K562 (cell line): Measurements from ENCODE around the gene PIGX.

Source experiments
- CAMTA2 ChIP-seq: fragments of 250-450 bp; sonication (Bioruptor Pico); conservative IDR thresholded peaks from 2 replicates; pipeline ENCODE4 v1.5.1; 2022
- FOS ChIP-seq: IDR thresholded peaks from 3 replicates; pipeline ENCODE4 v1.6.1; 2011; ENCODE audit not compliant: insufficient read length; ENCODE audit errors: extremely low read depth
- HDAC6 ChIP-seq: IDR thresholded peaks from 2 replicates; pipeline ENCODE4 v1.6.1; 2012; ENCODE audit warnings: low read depth, mild to moderate bottlenecking, control low read depth, inconsistent platforms, low read length, moderate library complexity
- HNRNPH1 ChIP-seq: fragments of 200-400 bp; formaldehyde crosslinking; optimal IDR thresholded peaks from 2 replicates; pipeline ENCODE3; 2017; ENCODE audit warnings: low read depth, mild to moderate bottlenecking, low read length, moderate library complexity
- KLF13 ChIP-seq: fragments of 450-650 bp; IDR thresholded peaks from 2 replicates; pipeline ENCODE4 v1.6.1; 2016; ENCODE audit warnings: missing genetic modification characterization, low read depth, mild to moderate bottlenecking, missing compliant biosample characterization, moderate library complexity, borderline replicate concordance
- MEF2A ChIP-seq: IDR thresholded peaks from 2 replicates; pipeline ENCODE4 v1.6.1; 2011; ENCODE audit warnings: low read depth, mild to moderate bottlenecking, low read length, moderate library complexity; ENCODE audit not compliant: control insufficient read depth
- MXI1 ChIP-seq: IDR thresholded peaks from 2 replicates; pipeline ENCODE4 v1.6.1; 2011; ENCODE audit warnings: low read depth, mild to moderate bottlenecking, improper control_type of control experiment, low read length
- NFRKB ChIP-seq: fragments of 450-650 bp; IDR thresholded peaks from 2 replicates; pipeline ENCODE4 v1.6.1; 2016; ENCODE audit warnings: low read depth
- POLR2A ChIP-seq: fragments of 450-650 bp; conservative IDR thresholded peaks from 2 replicates; pipeline ENCODE4 v1.6.1; 2016
- POLR2AphosphoS5 ChIP-seq: IDR thresholded peaks from 2 replicates; pipeline ENCODE4 v1.6.1; 2011; ENCODE audit warnings: mild to moderate bottlenecking, low read depth, low read length, moderate library complexity; ENCODE audit not compliant: control insufficient read depth, insufficient read depth
- SMAD1 ChIP-seq: fragments of 150-350 bp; IDR thresholded peaks from 2 replicates; pipeline ENCODE4 v1.6.1; 2014; ENCODE audit warnings: low read length, low read depth; ENCODE audit not compliant: partially characterized antibody
- TF ChIP-seq, protein P1 (sequence below): fragments of 450-650 bp; IDR thresholded peaks from 2 replicates; pipeline ENCODE4 v1.6.1; 2014; ENCODE audit warnings: low read depth, mild to moderate bottlenecking, moderate library complexity, borderline replicate concordance
- TF ChIP-seq, protein P2 (sequence below): sonication (generic); formaldehyde crosslinking; IDR thresholded peaks from 2 replicates; pipeline ENCODE4 v1.8.1; 2022; ENCODE audit warnings: missing genetic modification reagents
- TF ChIP-seq, protein P3 (sequence below), 3 experiments: IDR thresholded peaks in 2 of 3; conservative IDR thresholded peaks in 1 of 3; 2 replicates each; pipeline ENCODE4 v1.5.1; 2011 to 2012; ENCODE audit warnings: low read length in 3 of 3, mild to moderate bottlenecking in 3 of 3, control low read depth in 2 of 3, improper control_type of control experiment in 1 of 3, inconsistent platforms in 1 of 3, low read depth in 1 of 3, mixed read lengths in 1 of 3, moderate library complexity in 1 of 3; ENCODE audit not compliant: insufficient read depth in 2 of 3

DNA sequence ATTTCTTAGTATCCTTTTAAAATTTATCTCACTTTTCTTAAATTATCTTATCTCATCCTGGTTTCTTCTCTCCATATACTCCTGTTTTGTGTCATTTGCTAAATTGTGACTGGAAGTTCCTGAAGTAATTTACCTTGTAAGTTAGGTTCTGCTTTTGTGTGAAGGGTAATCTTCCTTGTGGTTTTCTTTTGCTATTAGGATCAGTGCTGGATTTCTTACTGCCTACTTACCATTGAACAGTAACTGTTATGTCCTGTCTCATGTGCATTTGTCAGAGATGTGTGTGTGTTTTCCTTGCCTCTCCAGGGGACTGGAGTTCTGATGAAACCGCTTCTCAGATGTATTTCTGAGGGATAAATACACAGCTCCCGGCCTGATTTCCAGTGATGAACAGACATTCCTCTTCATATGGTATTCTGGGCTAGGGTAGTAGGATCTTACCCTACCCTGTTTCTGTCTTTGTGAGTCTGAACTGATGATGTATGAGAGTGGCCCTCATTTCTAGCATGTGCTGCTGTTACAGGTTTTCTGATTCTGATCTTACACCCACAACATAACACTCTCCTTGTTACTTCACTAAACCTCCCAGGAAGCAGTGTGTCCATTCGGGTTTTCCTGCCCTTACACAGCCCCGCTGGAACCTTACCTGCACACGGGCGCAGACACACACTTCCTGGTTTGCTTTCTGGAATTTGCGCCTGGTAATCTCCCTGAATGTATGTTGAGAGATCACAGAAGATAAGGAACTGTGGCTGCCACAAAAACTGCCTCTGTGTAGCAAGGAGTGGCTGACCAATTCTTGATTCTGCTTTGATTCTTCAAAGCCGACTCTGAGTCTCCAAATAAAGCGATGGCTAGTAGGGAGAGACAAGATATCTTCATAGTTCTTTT lies 42.2 kb downstream of the PIGX start:
- TF ChIP-seq, protein P1, sequence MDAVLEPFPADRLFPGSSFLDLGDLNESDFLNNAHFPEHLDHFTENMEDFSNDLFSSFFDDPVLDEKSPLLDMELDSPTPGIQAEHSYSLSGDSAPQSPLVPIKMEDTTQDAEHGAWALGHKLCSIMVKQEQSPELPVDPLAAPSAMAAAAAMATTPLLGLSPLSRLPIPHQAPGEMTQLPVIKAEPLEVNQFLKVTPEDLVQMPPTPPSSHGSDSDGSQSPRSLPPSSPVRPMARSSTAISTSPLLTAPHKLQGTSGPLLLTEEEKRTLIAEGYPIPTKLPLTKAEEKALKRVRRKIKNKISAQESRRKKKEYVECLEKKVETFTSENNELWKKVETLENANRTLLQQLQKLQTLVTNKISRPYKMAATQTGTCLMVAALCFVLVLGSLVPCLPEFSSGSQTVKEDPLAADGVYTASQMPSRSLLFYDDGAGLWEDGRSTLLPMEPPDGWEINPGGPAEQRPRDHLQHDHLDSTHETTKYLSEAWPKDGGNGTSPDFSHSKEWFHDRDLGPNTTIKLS = no peak
- TF ChIP-seq, protein P2, sequence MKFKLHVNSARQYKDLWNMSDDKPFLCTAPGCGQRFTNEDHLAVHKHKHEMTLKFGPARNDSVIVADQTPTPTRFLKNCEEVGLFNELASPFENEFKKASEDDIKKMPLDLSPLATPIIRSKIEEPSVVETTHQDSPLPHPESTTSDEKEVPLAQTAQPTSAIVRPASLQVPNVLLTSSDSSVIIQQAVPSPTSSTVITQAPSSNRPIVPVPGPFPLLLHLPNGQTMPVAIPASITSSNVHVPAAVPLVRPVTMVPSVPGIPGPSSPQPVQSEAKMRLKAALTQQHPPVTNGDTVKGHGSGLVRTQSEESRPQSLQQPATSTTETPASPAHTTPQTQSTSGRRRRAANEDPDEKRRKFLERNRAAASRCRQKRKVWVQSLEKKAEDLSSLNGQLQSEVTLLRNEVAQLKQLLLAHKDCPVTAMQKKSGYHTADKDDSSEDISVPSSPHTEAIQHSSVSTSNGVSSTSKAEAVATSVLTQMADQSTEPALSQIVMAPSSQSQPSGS (CRISPR knock-in tag) = no peak
- no peak for TF ChIP-seq POLR2A
- TF ChIP-seq KLF13 (tag) = no peak
- TF ChIP-seq, protein P3, sequence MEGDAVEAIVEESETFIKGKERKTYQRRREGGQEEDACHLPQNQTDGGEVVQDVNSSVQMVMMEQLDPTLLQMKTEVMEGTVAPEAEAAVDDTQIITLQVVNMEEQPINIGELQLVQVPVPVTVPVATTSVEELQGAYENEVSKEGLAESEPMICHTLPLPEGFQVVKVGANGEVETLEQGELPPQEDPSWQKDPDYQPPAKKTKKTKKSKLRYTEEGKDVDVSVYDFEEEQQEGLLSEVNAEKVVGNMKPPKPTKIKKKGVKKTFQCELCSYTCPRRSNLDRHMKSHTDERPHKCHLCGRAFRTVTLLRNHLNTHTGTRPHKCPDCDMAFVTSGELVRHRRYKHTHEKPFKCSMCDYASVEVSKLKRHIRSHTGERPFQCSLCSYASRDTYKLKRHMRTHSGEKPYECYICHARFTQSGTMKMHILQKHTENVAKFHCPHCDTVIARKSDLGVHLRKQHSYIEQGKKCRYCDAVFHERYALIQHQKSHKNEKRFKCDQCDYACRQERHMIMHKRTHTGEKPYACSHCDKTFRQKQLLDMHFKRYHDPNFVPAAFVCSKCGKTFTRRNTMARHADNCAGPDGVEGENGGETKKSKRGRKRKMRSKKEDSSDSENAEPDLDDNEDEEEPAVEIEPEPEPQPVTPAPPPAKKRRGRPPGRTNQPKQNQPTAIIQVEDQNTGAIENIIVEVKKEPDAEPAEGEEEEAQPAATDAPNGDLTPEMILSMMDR (IDR thresholded peaks at IDR 0.05 in 2 of 3, conservative IDR thresholded peaks at IDR 0.05 in 1 of 3; ENCODE audit: insufficient read depth in 2 of 3, low read depth in 1 of 3, low read length in 3 of 3) = no peak
- no peak for TF ChIP-seq NFRKB
- TF ChIP-seq SMAD1 = no peak
- no peak for TF ChIP-seq MXI1
- TF ChIP-seq POLR2AphosphoS5 = no peak
- no peak for TF ChIP-seq CAMTA2
- no peak for TF ChIP-seq FOS
- TF ChIP-seq HNRNPH1 = no peak
- TF ChIP-seq MEF2A = no peak
- TF ChIP-seq HDAC6 = no peak
